Parathyroid adenoma (tissue), 2 donors: Measurements from ENCODE around the gene GIGYF1.

Experiments used
- H2AFZ ChIP-seq: fragments of 300-600 bp; sonication (generic); one replicate; pipeline ENCODE4 v1.7.0; 2017; ENCODE audit warnings: antibody characterized with exemption, mild to moderate bottlenecking
- H3K27ac ChIP-seq: fragments of 300-600 bp; sonication (generic); one replicate; pipeline ENCODE4 v1.7.0; 2017
- H3K27me3 ChIP-seq: fragments of 300-600 bp; sonication (generic); one replicate; pipeline ENCODE4 v1.7.0; 2017; ENCODE audit warnings: low read length; ENCODE audit not compliant: control insufficient read depth, insufficient read depth
- H3K36me3 ChIP-seq: fragments of 300-600 bp; sonication (generic); one replicate; pipeline ENCODE4 v1.7.0; 2017; ENCODE audit warnings: low read length; ENCODE audit not compliant: control insufficient read depth, insufficient read depth
- H3K4me1 ChIP-seq: fragments of 300-600 bp; sonication (generic); one replicate; pipeline ENCODE4 v1.7.0; 2017; ENCODE audit warnings: control low read depth
- H3K4me2 ChIP-seq: fragments of 300-600 bp; sonication (generic); one replicate; pipeline ENCODE4 v1.7.0; 2017; ENCODE audit warnings: low read length
- H3K4me3 ChIP-seq: fragments of 300-600 bp; sonication (generic); one replicate; pipeline ENCODE4 v1.7.0; 2017; ENCODE audit warnings: low read depth, low read length
- H3K79me2 ChIP-seq: fragments of 300-600 bp; sonication (generic); one replicate; pipeline ENCODE4 v1.7.0; 2017; ENCODE audit warnings: control low read depth
- H3K9ac ChIP-seq: fragments of 300-600 bp; sonication (generic); one replicate; pipeline ENCODE4 v1.7.0; 2017; ENCODE audit warnings: mild to moderate bottlenecking
- H3K9me3 ChIP-seq: fragments of 300-600 bp; sonication (generic); one replicate; pipeline ENCODE4 v1.7.0; 2017; ENCODE audit warnings: low read length; ENCODE audit not compliant: control insufficient read depth
- TF ChIP-seq, protein P1 (sequence below): fragments of 300-600 bp; sonication (generic); IDR thresholded peaks from one replicate; pipeline ENCODE4 v1.7.0; 2017; ENCODE audit warnings: antibody characterized with exemption, mild to moderate bottlenecking
- donor health status: primary hyperparathyroidism.

GIGYF1 gene

DNA sequence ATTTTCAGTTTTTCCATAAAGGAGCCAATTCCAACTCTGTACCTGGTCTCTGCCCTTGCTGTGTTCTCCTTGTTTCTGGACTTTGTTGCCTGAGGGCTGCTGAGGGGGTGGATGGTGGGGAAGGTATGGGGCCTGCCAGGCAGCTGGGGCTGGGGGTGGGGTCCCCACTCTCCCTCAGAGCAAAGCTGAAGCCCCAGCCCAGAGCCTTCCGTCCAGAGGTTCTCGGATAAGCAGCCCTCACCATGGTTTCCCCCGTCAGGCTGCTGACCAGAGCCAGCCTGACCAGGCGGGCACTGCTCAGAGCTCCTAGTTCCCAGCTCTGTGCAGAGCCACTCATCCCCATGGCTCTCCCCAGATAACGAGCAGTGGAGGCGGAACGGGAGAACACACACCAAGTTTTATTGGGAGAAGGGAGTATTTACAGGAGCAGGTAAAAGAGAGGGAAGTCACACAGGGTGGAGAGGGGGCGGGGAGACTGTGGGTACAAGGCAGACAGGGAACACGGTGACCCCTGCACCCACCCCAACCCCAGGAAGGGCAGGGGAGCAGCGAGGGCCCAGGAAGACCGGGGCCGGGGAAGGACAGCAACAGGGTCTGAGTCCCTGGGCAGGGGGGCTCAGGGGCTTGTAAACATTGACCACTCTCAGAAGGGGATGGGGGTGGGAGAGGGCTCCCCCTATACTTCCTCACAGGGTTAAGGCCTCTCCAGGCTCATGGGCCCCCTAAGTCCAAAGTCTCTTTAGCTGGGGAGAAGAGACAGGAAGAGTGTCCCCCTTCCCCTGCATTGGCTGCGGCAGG lies 14.7 kb downstream of the GIGYF1 start:
- no peaks in the 10 kb centered on the region for H3K4me1 ChIP-seq
- H3K36me3 ChIP-seq, result no peaks in the 10 kb centered on the region
- no peak overlapping the region for H3K27ac ChIP-seq
- TF ChIP-seq, protein P1, sequence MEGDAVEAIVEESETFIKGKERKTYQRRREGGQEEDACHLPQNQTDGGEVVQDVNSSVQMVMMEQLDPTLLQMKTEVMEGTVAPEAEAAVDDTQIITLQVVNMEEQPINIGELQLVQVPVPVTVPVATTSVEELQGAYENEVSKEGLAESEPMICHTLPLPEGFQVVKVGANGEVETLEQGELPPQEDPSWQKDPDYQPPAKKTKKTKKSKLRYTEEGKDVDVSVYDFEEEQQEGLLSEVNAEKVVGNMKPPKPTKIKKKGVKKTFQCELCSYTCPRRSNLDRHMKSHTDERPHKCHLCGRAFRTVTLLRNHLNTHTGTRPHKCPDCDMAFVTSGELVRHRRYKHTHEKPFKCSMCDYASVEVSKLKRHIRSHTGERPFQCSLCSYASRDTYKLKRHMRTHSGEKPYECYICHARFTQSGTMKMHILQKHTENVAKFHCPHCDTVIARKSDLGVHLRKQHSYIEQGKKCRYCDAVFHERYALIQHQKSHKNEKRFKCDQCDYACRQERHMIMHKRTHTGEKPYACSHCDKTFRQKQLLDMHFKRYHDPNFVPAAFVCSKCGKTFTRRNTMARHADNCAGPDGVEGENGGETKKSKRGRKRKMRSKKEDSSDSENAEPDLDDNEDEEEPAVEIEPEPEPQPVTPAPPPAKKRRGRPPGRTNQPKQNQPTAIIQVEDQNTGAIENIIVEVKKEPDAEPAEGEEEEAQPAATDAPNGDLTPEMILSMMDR, result no peak
- no peaks in the 10 kb centered on the region for H3K9me3 ChIP-seq
- H3K27me3 ChIP-seq, result no peaks in the 10 kb centered on the region
- no peak overlapping the region for H3K4me3 ChIP-seq
- no peaks in the 10 kb centered on the region for H3K79me2 ChIP-seq
- H3K4me2 ChIP-seq, result no peak overlapping the region
- H3K9ac ChIP-seq, result no peak overlapping the region
- no peak overlapping the region for H2AFZ ChIP-seq

DNA sequence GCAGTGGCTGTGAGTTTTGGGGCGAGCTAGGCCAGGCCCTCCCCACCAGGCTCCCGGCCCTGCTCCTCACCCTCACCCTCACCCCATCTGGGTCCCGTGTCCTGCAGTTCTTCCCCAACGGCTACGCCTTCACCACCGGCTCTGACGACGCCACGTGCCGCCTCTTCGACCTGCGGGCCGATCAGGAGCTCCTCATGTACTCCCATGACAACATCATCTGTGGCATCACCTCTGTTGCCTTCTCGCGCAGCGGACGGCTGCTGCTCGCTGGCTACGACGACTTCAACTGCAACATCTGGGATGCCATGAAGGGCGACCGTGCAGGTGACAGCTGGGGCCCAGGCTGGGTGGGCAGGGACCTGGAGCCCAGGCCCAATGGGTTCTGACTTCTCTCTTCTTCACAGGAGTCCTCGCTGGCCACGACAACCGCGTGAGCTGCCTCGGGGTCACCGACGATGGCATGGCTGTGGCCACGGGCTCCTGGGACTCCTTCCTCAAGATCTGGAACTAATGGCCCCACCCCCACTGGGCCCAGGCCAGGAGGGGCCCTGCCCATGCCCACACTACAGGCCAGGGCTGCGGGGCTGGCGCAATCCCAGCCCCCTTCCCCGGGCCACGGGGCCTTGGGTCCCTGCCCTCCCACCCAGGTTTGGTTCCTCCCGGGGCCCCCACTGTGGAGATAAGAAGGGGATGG lies 15.6 kb downstream of the GIGYF1 start:
- H3K27ac ChIP-seq, result no peak overlapping the region
- H3K4me3 ChIP-seq, result no peak overlapping the region
- H3K9me3 ChIP-seq, result no peaks in the 10 kb centered on the region
- no peak overlapping the region for H2AFZ ChIP-seq
- H3K36me3 ChIP-seq, result no peaks in the 10 kb centered on the region
- TF ChIP-seq, protein P1, result no peak
- no peaks in the 10 kb centered on the region for H3K79me2 ChIP-seq
- H3K9ac ChIP-seq, result no peak overlapping the region
- H3K27me3 ChIP-seq, result no peaks in the 10 kb centered on the region
- no peak overlapping the region for H3K4me2 ChIP-seq
- no peaks in the 10 kb centered on the region for H3K4me1 ChIP-seq

DNA sequence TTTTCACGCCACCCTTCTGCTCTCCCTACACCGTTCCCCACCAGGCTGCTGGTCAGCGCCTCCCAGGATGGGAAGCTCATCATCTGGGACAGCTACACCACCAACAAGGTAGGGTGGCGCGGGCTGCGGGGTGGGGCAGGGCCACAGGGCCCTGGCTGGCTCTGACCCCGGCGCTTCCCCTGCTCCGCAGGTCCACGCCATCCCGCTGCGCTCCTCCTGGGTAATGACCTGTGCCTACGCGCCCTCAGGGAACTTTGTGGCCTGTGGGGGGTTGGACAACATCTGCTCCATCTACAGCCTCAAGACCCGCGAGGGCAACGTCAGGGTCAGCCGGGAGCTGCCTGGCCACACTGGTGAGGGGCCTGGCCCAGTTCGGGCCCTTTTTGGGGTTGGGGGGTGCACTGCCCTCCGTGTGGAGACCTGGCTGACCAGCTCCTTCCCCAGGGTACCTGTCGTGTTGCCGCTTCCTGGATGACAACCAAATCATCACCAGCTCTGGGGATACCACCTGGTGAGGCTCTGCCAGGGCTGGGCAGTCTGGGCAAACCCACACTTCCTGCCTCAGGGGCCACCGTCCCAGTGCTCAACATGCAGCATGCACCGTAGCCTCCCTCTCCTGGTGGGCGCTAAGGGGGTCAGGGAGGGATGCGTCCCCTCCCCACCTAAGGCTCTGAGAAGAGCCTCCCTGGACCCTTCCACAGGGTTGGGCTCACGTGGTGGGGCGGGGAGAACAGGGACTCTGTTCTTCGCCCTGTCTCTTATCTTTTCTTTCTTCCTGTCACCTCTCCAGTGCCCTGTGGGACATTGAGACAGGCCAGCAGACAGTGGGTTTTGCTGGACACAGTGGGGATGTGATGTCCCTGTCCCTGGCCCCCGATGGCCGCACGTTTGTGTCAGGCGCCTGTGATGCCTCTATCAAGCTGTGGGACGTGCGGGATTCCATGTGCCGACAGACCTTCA lies 16.5 kb downstream of the GIGYF1 start:
- Histone ChIP-seq H3K4me2 (no peak overlapping the region), H3K9me3 (no peaks in the 10 kb centered on the region), H3K9ac (no peak overlapping the region), H3K79me2 (no peaks in the 10 kb centered on the region), H2AFZ (no peak overlapping the region), H3K27me3 (no peaks in the 10 kb centered on the region), H3K27ac (no peak overlapping the region), H3K4me1 (no peaks in the 10 kb centered on the region), H3K4me3 (no peak overlapping the region), H3K36me3 (no peaks in the 10 kb centered on the region)
- TF ChIP-seq, protein P1, result no peak

DNA sequence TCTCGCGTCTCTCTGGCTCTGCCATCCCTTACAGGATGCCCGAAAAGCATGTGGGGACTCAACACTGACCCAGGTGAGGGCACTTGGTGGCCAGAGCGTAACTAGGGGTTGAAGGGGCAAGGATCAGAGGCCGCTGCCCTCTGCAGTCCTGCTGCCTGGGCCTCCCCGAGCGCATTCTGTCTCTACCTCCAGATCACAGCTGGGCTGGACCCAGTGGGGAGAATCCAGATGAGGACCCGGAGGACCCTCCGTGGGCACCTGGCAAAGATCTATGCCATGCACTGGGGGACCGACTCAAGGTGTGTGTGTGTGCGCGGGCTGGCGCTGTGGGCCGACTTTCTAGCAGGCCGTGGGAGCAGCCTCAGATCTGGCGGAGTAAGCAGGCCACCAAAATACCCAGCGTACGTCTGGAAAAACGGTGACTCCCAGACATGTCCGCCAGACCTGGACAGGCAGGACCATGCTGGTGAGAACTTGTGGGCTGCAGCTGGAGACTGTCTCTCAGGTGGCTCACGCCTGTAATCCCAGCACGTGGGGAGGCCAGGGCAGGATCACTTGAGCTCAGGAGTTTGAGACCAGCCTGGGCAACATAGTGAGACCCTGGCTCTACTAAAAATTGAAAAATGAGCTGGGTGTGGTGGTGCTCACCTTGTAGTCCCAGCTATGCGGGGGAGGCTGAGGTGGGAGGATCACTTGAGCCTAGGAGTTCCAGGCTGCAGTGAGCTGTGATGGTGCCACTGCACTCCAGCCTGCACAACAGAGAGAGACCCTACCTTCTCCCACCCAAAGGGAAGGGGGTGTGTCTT lies 17.3 kb downstream of the GIGYF1 start:
- TF ChIP-seq, protein P1, result no peak
- H3K4me1 ChIP-seq, result no peaks in the 10 kb centered on the region
- H3K36me3 ChIP-seq, result no peaks in the 10 kb centered on the region
- no peak overlapping the region for H2AFZ ChIP-seq
- no peak overlapping the region for H3K4me3 ChIP-seq
- no peak overlapping the region for H3K9ac ChIP-seq
- H3K4me2 ChIP-seq, result no peak overlapping the region
- no peaks in the 10 kb centered on the region for H3K9me3 ChIP-seq
- H3K79me2 ChIP-seq, result no peaks in the 10 kb centered on the region
- H3K27ac ChIP-seq, result peak overlapping the region; percentile 26
- no peaks in the 10 kb centered on the region for H3K27me3 ChIP-seq
